GM15510 (cell line): ENCODE results near the gene MT1B.

Source experiments
- POLR2A ChIP-seq: IDR thresholded peaks from 3 replicates; pipeline ENCODE4 v1.6.1; 2011; ENCODE audit warnings: borderline replicate concordance; ENCODE audit not compliant: insufficient read length; ENCODE audit errors: extremely low read depth

MT1B gene

DNA sequence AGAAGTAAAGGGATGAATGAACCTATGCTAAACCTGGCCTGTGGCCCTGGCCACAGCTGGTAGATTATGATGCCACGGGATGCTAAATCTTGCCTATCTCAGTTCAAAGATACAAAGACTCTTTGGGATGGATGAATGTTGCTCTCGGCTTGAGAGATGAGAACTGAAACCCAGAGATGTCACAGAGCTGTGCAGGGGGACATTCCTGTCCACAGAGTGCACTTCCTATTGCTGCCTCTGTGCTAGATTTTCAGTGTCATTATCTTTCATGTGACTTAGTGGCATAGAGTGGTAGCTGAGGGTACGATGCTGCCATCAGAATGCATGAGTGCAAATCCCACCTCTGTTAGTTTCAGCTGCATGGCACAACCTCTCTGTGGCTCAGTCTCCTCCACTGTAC, 21.6 kb upstream of the MT1B start:
- no peak for TF ChIP-seq POLR2A

DNA sequence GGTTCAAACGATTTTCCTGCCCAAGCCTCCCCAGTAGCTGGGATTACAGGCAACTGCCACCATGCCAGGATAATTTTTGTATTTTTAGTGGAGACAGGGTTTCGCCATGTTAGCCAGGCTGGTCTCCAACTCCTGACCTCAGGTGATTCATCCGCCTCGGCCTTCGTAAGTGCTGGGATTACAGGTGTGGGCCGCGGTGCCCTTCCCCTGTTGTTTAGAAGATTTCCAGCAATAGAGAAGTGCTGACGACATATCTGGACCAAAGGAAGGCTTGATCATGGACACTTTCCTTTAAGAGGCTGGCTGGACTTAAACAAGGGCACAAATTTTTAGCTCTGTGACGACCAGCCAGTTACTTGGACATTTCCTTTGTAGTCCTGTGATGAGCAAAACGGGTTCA, 20.5 kb upstream of the MT1B start:
- TF ChIP-seq POLR2A, result no peak

DNA sequence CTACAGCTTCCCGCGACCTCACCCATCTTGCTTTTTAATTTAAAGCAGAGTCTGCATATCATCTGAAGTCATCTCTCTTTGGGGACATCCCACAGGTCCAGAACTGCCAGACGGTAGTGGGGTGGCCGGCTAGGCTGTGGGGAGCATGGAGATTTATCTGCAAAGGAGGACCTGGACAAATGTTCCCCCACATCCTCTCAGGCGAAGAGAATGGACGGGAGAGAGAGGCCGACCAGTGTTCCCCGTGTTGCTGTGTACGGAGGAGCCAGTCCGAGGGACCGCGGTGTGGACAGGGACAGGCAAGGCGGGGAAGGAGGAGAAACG, 19.9 kb upstream of the MT1B start:
- TF ChIP-seq POLR2A, result no peak

GRCh38 chr16:56632156-56632847, 19.4 kb upstream of the MT1B start, which contains the start of gene MT1M:
TSS of gene MT1M (plus strand) at chr16:56632659. CDS start at chr16:56632732, 73 bp downstream.
- TF ChIP-seq POLR2A, result no peak

GRCh38 chr16:56632848-56633365, 18.8 kb upstream of the MT1B start:
- no peak for TF ChIP-seq POLR2A

GRCh38 chr16:56633535-56633934, 18.2 kb upstream of the MT1B start:
- TF ChIP-seq POLR2A, result no peak

GRCh38 chr16:56634715-56635440, 16.8 kb upstream of the MT1B start:
- TF ChIP-seq POLR2A, result no peak

DNA sequence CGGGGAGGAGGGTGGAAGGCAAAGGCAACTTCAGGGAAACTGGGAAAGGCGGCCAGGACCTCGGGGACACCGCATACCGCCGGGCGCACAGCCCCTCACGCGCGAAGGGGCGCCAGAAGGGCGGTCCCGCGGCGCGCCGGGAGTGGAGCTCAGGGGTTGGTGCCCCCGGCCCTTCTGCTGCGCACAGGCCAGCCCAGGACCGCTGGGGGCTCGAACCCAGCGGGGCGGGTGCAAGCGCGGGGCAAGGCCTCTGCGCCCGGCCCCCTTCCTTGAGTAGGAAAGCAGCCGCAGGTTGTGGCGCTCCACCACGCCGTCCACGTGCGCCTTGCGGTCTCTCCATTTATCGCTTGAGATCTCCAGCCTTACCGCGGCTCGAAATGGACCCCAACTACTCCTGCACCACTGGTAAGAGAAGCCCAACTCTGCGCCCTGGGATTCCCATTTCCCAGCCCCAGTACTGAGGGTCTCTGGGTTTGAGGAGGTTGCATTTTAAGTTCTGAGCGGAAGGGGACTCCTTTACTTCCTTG, 16.2 kb upstream of the MT1B start:
- no peak for TF ChIP-seq POLR2A

DNA sequence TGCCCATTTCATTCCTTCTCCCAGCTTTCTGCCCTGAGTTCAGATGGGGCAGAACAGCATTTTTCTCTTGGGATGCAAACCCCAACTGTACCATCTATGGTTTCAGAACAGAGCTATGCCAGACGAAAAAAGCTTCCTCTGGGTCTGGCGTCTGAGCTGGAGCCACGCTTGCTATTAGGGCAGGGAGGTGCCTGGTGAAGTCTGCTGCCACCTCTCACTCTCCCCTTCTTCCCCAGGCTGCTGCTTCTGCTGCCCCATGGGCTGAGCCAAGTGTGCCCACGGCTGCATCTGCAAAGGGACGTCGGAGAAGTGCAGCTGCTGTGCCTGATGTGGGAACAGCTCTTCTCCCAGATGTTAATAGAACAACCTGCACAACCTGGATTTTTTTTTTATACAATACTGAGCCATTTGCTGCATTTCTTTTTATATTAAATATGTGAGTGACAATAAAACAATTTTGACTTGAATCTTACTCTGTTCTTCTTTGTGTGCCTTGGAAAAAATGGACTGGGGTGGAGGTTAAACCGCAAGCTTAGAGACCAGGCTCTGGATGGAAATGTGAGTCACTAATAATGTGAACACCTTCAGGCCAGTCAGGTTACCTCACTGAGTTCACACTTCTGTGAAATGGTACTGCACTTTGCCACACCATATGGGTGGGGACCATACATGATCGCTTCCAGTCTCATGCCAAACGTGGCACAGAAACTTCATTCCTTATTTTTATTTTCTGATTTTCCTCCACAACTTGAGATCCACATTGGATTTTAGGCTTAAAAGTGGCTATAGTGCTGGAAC, 14.9 kb upstream of the MT1B start:
- TF ChIP-seq POLR2A, result no peak

DNA sequence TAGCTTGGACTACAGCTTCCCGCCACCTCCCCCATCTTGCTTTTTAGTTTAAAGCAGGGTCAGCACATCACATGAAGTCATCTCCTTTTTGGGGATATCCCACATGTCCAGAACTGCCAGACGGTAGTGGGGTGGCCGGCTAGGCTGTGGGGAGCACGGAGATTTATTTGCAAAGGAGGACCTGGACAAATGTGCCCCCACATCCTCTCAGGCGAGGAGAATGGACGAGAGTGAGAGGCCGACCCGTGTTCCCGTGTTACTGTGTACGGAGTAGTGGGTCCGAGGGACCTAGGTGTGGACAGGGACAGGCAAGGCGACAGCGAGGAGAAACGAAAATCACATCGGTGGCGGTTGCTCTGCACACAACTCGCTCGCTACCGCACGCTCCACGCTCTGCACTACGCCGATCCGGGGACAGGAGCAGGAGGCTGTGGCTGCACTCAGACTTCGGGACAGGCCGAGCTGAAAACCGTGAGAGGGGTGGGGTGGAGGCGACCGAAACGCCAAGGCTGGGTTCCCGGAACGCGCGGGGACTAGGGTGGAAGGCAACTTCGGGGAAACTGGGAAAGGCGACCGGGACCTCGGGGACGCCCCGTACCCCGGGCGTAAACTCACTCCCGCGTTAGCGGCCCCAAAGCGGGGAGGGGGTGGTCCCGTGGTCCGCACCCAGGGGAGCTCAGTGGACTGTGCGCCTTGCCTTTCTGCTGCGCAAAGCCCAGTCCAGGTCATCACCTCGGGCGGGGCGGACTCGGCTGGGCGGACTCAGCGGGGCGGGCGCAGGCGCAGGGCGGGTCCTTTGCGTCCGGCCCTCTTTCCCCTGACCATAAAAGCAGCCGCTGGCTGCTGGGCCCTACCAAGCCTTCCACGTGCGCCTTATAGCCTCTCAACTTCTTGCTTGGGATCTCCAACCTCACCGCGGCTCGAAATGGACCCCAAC, 13.6 kb upstream of the MT1B start, which contains the start of gene MT1A:
MT1A (plus strand) TSS at position 853 of the 937 bp plus-strand sequence; CDS start at position 926, 73 bp downstream.
- TF ChIP-seq POLR2A, result no peak

DNA sequence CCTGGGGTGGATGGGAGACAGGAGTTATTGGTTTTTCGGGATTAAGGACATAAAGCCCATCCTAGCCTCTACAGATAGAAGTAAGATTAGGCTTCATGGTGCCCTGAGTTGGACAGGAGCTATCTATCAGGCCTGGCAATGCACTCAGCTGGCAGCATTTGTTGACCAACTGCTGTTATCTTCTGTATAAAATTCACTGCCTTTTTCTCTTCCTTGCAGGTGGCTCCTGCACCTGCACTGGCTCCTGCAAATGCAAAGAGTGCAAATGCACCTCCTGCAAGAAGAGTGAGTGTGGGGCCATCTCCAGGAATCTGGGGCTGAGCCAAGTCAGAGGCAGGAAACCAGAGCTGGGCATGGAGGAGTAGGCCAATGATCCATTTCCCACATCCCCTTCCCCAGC, 12.6 kb upstream of the MT1B start:
- no peak for TF ChIP-seq POLR2A

- TF ChIP-seq POLR2A, result no peak
These were observed 11.6 kb upstream of the MT1B start for GRCh38 chr16:56640076-56640475.

GRCh38 chr16:56641166-56641565, 10.5 kb upstream of the MT1B start:
- TF ChIP-seq POLR2A, result no peak

GRCh38 chr16:56643080-56643778, 8.5 kb upstream of the MT1B start:
- TF ChIP-seq POLR2A, result no peak

- no peak for TF ChIP-seq POLR2A
These were observed 7.9 kb upstream of the MT1B start for GRCh38 chr16:56643833-56644232.
